ENCODE measurements around the gene BCL6B. TPM values are rescaled to one million over a fixed set of nuclear protein-coding genes. Genes with fewer than 3 reads are reported as not detected.

The BCL6B gene
- total and polyA plus RNA-seq, 2 of the 4 experiments (the other 2 are of a cell fraction) = not detected

- Histone ChIP-seq H3K27ac (ENCODE audit: insufficient read depth, low read length) (no peak overlapping the region), H4K8ac (ENCODE audit: low read depth in 2 of 2, low read length in 2 of 2) (no peak overlapping the region), H3K9me3 (ENCODE audit: control insufficient read depth, insufficient read depth, low read length) (no peaks in the 10 kb centered on the region), H2BK5ac (ENCODE audit: low read depth, low read length, poor library complexity, severe bottlenecking) (no peak overlapping the region), H2BK15ac (ENCODE audit: low read depth, low read length) (no peak overlapping the region), H2BK20ac (ENCODE audit: low read depth, low read length) (no peak overlapping the region), H3K9me1 (ENCODE audit: insufficient read depth, low read length) (no peaks in the 10 kb centered on the region), H3K18ac (ENCODE audit: low read depth, low read length) (no peak overlapping the region), H3K4me2 (ENCODE audit: low read depth, low read length) (peak overlapping the region; percentile 65), H4K91ac (ENCODE audit: insufficient read depth, low read depth, low read length) (no peak overlapping the region), H3K4me3 (ENCODE audit: insufficient read depth, low read depth, low read length) (no peak overlapping the region), H3K9ac (ENCODE audit: low read depth, low read length) (no peak overlapping the region), H3K36me3 (ENCODE audit: control insufficient read depth, insufficient read depth, low read length) (no peaks in the 10 kb centered on the region), H2AFZ (replicated peaks; ENCODE audit: low read length, poor library complexity) (peak overlapping the region; percentile 77), H3K27me3 (ENCODE audit: control insufficient read depth, insufficient read depth, low read length) (peaks cover 32% of the 10 kb centered on the region), H3K79me1 (ENCODE audit: low read depth in 1 of 2, low read length in 2 of 2) (no peaks in the 10 kb centered on the region), H2AK9ac (replicated peaks; ENCODE audit: low read depth, low read length, poor library complexity) (no peak overlapping the region), H4K5ac (ENCODE audit: low read depth, low read length) (no peak overlapping the region), H3K4ac (ENCODE audit: low read depth, low read length) (no peak overlapping the region), H3K23ac (ENCODE audit: low read depth, low read length) (no peak overlapping the region), H3K56ac (ENCODE audit: extremely low read depth, insufficient read depth, low read length) (no peak overlapping the region), H3K14ac (replicated peaks; ENCODE audit: low read depth, low read length) (no peak overlapping the region), H4K20me1 (ENCODE audit: insufficient read depth, low read length) (no peaks in the 10 kb centered on the region), H3K4me1 (ENCODE audit: control insufficient read depth, insufficient read depth, low read length) (peaks cover 6% of the 10 kb centered on the region), H2AK5ac (ENCODE audit: low read depth, low read length) (no peak overlapping the region), H2BK120ac (ENCODE audit: low read depth, low read length) (no peak overlapping the region)
- no peak for TF ChIP-seq MAZ (IDR thresholded peaks at IDR 0.05; ENCODE audit: borderline replicate concordance, low read depth, low read length)
- no peak for TF ChIP-seq RAD21 (IDR thresholded peaks at IDR 0.05; ENCODE audit: low read length)
- TF ChIP-seq USF2 (IDR thresholded peaks at IDR 0.05; ENCODE audit: low read depth, low read length) = no peak
- TF ChIP-seq RCOR1 (IDR thresholded peaks at IDR 0.05; ENCODE audit: insufficient replicate concordance, low read length) = no peak
- TF ChIP-seq RFX5 (IDR thresholded peaks at IDR 0.05; ENCODE audit: low read depth, low read length) = no peak
- intact Hi-C loops (cut with micrococcal nuclease) (loop anchor here (1.0 to 10.0 kb wide), 2 partner anchors 90 to 519 kb away; partner anchors contain the start of gene SENP3), in situ Hi-C loops (cut with MboI; ENCODE audit: low sequenced_read_pairs) (loop anchor here (10.0 kb wide), 1 partner anchor 259 kb away; the partner anchor contains the start of gene EIF5A), dilution Hi-C loops (cut with HindIII; ENCODE audit: low sequenced_read_pairs, unreplicated experiment) (no loop called here)
- ChIA-PET POLR2A (ENCODE audit: unreplicated experiment) (no interaction called here), CTCF (interaction anchor here (0.7 to 2.6 kb wide), 14 partner anchors 10 to 642 kb away, joined by 3 to 21 read pairs (median 4); partner anchors contain the start of gene WRAP53)
- no peak for DNase-seq
- WGBS, 2 experiments (ENCODE audit: extremely low coverage in 2 of 2, insufficient read length in 1 of 2) = 0% methylated on average over 1 of the region's 15 CpGs; no CpG with 5 or more reads in 1 of the 2 experiments
- ATAC-seq (ENCODE audit: low read depth) = peak; percentile 15; the same call in 1 of the 2 replicates
- no TSS peak for BruUV-seq (replicated peaks)
Measured at GRCh38 chr17:7046127-7046724, 23.4 kb downstream of the BCL6B start.
